Breast epithelium (tissue), 4 donors: ENCODE measurements around the gene SCART1. TPM values are rescaled to one million over a fixed set of nuclear protein-coding genes. Genes with fewer than 3 reads are reported as not detected.

Experiments
- DNase-seq, 2 donors: peaks; one replicate each; pipeline ENCODE4 v3.0.0-alpha.2; 2019; ENCODE audit warnings: low spot score in 2 of 2
- H3K27ac ChIP-seq, 2 donors: fragments of 200-600 bp; sonication (generic) in 1 of 2; one replicate each; pipeline ENCODE4 v1.5.1; 2016 to 2019; ENCODE audit warnings: mild to moderate bottlenecking in 1 of 2
- H3K27me3 ChIP-seq, 2 donors: fragments of 200-600 bp; sonication (generic) in 1 of 2; one replicate each; pipeline versions ENCODE4 v1.5.1 to v1.6.0; 2017 to 2019; ENCODE audit warnings: control low read depth in 1 of 2, mild to moderate bottlenecking in 1 of 2
- H3K36me3 ChIP-seq: fragments of 200-600 bp; one replicate; pipeline ENCODE4 v1.5.1; 2019
- H3K4me1 ChIP-seq, 2 donors: fragments of 200-600 bp; sonication (generic); one replicate each; pipeline ENCODE4 v1.5.1; 2016 to 2019; ENCODE audit warnings: control low read depth in 1 of 2
- H3K4me3 ChIP-seq, 3 donors: fragments of 200-600 bp; sonication (generic); 1 replicate in 2 of 3; 2 replicates in 1 of 3; pipeline ENCODE4 v1.5.1; 2016 to 2019; ENCODE audit warnings: mild to moderate bottlenecking in 3 of 3, moderate library complexity in 2 of 3
- H3K9me3 ChIP-seq, 2 donors: fragments of 200-600 bp; sonication (generic) in 1 of 2; one replicate each; pipeline ENCODE4 v1.5.1; 2016 to 2019; ENCODE audit warnings: control low read depth in 1 of 2
- CTCF ChIP-seq, 3 donors: fragments of 450-650 bp; IDR thresholded peaks; one replicate each; pipeline ENCODE4 v1.5.1; 2016 to 2017; ENCODE audit warnings: antibody characterized with exemption in 3 of 3, mild to moderate bottlenecking in 3 of 3, moderate library complexity in 3 of 3
- POLR2A ChIP-seq: fragments of 450-650 bp; IDR thresholded peaks from one replicate; pipeline ENCODE4 v1.6.1; 2016; ENCODE audit warnings: antibody characterized with exemption, mild to moderate bottlenecking, moderate library complexity
- POLR2AphosphoS5 ChIP-seq, 3 donors: sonication (generic); formaldehyde crosslinking; IDR thresholded peaks; one replicate each; pipeline ENCODE4 v1.6.1; 2017; ENCODE audit warnings: antibody characterized with exemption in 3 of 3
- intact Hi-C: fragments of 100-400 bp; cut with DNase I; formaldehyde crosslinking; loops from one replicate; pipeline ENCODE4 v1.15.1; 2023; ENCODE audit warnings: low total_unique reads
- total RNA-seq, 3 donors: library from RNA; depleted of rRNA; stranded (reverse); fragments of >200 nt; gene quantifications; one replicate each; pipeline ENCODE4 v1.1.0, GENCODE V29; 2016

Gene SCART1
- total RNA-seq, 3 donors from 2014 or later = 1.4 to 3.7 (median 2.9) TPM

GRCh38 chr10:133455196-133455595, 1.5 kb downstream of the SCART1 start:
- no peak overlapping the region for H3K27ac ChIP-seq
- no peaks in the 10 kb centered on the region for H3K36me3 ChIP-seq
- H3K27me3 ChIP-seq = no peaks in the 10 kb centered on the region
- H3K4me1 ChIP-seq = no peaks in the 10 kb centered on the region
- peak; percentile 2 to 38 for DNase-seq
- H3K9me3 ChIP-seq = peaks cover 0 to 7% of the 10 kb centered on the region in 2 donors
- TF ChIP-seq POLR2AphosphoS5 (IDR thresholded peaks at IDR 0.05) = no peak
- no peak for TF ChIP-seq CTCF (IDR thresholded peaks at IDR 0.05)
- no peak for TF ChIP-seq POLR2A
- no peak overlapping the region for H3K4me3 ChIP-seq
- intact Hi-C loops = no loop called here

GRCh38 chr10:133455611-133456031, 1.9 kb downstream of the SCART1 start:
- peak; percentile 8 to 49 for DNase-seq
- no peaks in the 10 kb centered on the region for H3K36me3 ChIP-seq

GRCh38 chr10:133456041-133456951, 2.6 kb downstream of the SCART1 start:
- Histone ChIP-seq H3K36me3 (no peaks in the 10 kb centered on the region), H3K27ac (no peak overlapping the region), H3K27me3 (no peaks in the 10 kb centered on the region), H3K9me3 (peaks cover 0 to 7% of the 10 kb centered on the region in 2 donors), H3K4me3 (no peak overlapping the region), H3K4me1 (no peaks in the 10 kb centered on the region)
- peak; percentile 2 to 47 for DNase-seq
- TF ChIP-seq CTCF (IDR thresholded peaks at IDR 0.05) (no peak), POLR2AphosphoS5 (IDR thresholded peaks at IDR 0.05) (no peak), POLR2A (no peak)
- intact Hi-C loops = no loop called here

More at GRCh38 chr10:133455611-133456031, 1.9 kb downstream of the SCART1 start:
- Histone ChIP-seq H3K27ac (no peak overlapping the region), H3K4me3 (no peak overlapping the region), H3K9me3 (peaks cover 0 to 7% of the 10 kb centered on the region in 2 donors), H3K4me1 (no peaks in the 10 kb centered on the region), H3K27me3 (no peaks in the 10 kb centered on the region)
- intact Hi-C loops = no loop called here
- TF ChIP-seq CTCF (IDR thresholded peaks at IDR 0.05) (no peak), POLR2AphosphoS5 (IDR thresholded peaks at IDR 0.05) (no peak), POLR2A (no peak)

GRCh38 chr10:133457100-133457841, 3.5 kb downstream of the SCART1 start:
- TF ChIP-seq CTCF (IDR thresholded peaks at IDR 0.05) (no peak), POLR2A (no peak), POLR2AphosphoS5 (IDR thresholded peaks at IDR 0.05) (no peak)
- Histone ChIP-seq H3K36me3 (no peaks in the 10 kb centered on the region), H3K27me3 (no peaks in the 10 kb centered on the region), H3K27ac (no peak overlapping the region), H3K9me3 (peaks cover 0 to 7% of the 10 kb centered on the region in 2 donors), H3K4me1 (no peaks in the 10 kb centered on the region), H3K4me3 (no peak overlapping the region)
- peak; percentile 12 to 43 for DNase-seq
- intact Hi-C loops = no loop called here
